ENCODE measurements around the gene RETREG2.

- no peak for TF ChIP-seq CREB1 (IDR thresholded peaks at IDR 0.05; ENCODE audit: low read depth)
- TF ChIP-seq REST (IDR thresholded peaks at IDR 0.05; ENCODE audit: low read depth): no peak
- no peak for TF ChIP-seq EP300 (IDR thresholded peaks at IDR 0.05; ENCODE audit: borderline replicate concordance)
- no peak for TF ChIP-seq RAD21 (IDR thresholded peaks at IDR 0.05; ENCODE audit: low read depth)
- no peak for TF ChIP-seq ZBTB7A (IDR thresholded peaks at IDR 0.05; ENCODE audit: low read depth)
- no peak for TF ChIP-seq FOXM1 (IDR thresholded peaks at IDR 0.05; ENCODE audit: borderline replicate concordance, low read depth)
- TF ChIP-seq NFIC (IDR thresholded peaks at IDR 0.05): no peak
These were observed 27.1 kb downstream of the RETREG2 start for GRCh38 chr2:219205165-219205538.
